Glutamatergic neuron (in vitro differentiated cells): ENCODE measurements around the gene VWA2. TPM values are rescaled to one million over a fixed set of nuclear protein-coding genes. Genes with fewer than 3 reads are reported as not detected.

Experiments
- DNase-seq: peaks from one replicate; pipeline ENCODE4 v3.0.0; 2022
- H3K27ac Mint-ChIP-seq: one replicate; pipeline ENCODE4 v1.8.0; 2020; ENCODE audit warnings: mild to moderate bottlenecking, mixed read lengths, inconsistent platforms; ENCODE audit not compliant: unreplicated experiment
- H3K27me3 Mint-ChIP-seq: one replicate; pipeline ENCODE4 v1.8.0; 2020; ENCODE audit warnings: mild to moderate bottlenecking, moderate library complexity, mixed read lengths, inconsistent platforms; ENCODE audit not compliant: unreplicated experiment
- H3K36me3 Mint-ChIP-seq: one replicate; pipeline ENCODE4 v1.8.0; 2020; ENCODE audit warnings: mild to moderate bottlenecking, mixed read lengths, inconsistent platforms; ENCODE audit not compliant: unreplicated experiment
- H3K4me1 Mint-ChIP-seq: one replicate; pipeline ENCODE4 v1.8.0; 2020; ENCODE audit warnings: mild to moderate bottlenecking, low read depth, mixed read lengths, inconsistent platforms; ENCODE audit not compliant: unreplicated experiment
- H3K4me3 Mint-ChIP-seq: one replicate; pipeline ENCODE4 v1.8.0; 2020; ENCODE audit warnings: mild to moderate bottlenecking, mixed read lengths, inconsistent platforms; ENCODE audit not compliant: unreplicated experiment
- H3K9me3 Mint-ChIP-seq: one replicate; pipeline ENCODE4 v1.8.0; 2020; ENCODE audit warnings: mild to moderate bottlenecking, moderate library complexity, mixed read lengths, inconsistent platforms; ENCODE audit not compliant: unreplicated experiment
- CTCF ChIP-seq: fragments of 200-600 bp; sonication (generic); IDR thresholded peaks from one replicate; pipeline ENCODE4 v1.5.0; 2021; ENCODE audit not compliant: partially characterized antibody, unreplicated experiment
- long read RNA-seq: library from polyadenylated mRNA; unstranded; transcript quantifications from one replicate; pipeline ENCODE4 v2.0.0, GENCODE V29; 2020; ENCODE audit not compliant: unreplicated experiment
- total RNA-seq: library from RNA; stranded (reverse); fragmentation: NEBNext Ultra II Directional; extraction: Animal tissue kit (Norgen Biotek cat#: 25700); gene quantifications from one replicate; pipeline ENCODE4 v1.2.1, GENCODE V29; 2021; ENCODE audit not compliant: unreplicated experiment

The VWA2 gene
- not detected for total RNA-seq
- long read RNA-seq: 0 reads

- TF ChIP-seq CTCF: no peak
- Mint-ChIP-seq H3K36me3 (no peaks in the 10 kb centered on the region), H3K4me3 (peak within 1 kb of the TSS; percentile 78), H3K27me3 (peaks cover 5% of the 10 kb centered on the region), H3K9me3 (no peaks in the 10 kb centered on the region), H3K27ac (no peak within 1 kb of the TSS), H3K4me1 (no peaks in the 10 kb centered on the region)
- peak; percentile 36 for DNase-seq
Observed at GRCh38 chr10:114239117-114239993, at the start of gene VWA2. VWA2 (plus strand) TSS chr10:114239254; CDS start chr10:114248714, 9,460 bp downstream.

GRCh38 chr10:114189700-114190099 is 49.4 kb upstream of the VWA2 start:
- DNase-seq: no peak
- Mint-ChIP-seq H3K36me3 (no peaks in the 10 kb centered on the region), H3K9me3 (no peaks in the 10 kb centered on the region), H3K4me3 (no peak overlapping the region), H3K27ac (no peak overlapping the region), H3K4me1 (no peaks in the 10 kb centered on the region), H3K27me3 (no peaks in the 10 kb centered on the region)
- TF ChIP-seq CTCF: no peak

DNA sequence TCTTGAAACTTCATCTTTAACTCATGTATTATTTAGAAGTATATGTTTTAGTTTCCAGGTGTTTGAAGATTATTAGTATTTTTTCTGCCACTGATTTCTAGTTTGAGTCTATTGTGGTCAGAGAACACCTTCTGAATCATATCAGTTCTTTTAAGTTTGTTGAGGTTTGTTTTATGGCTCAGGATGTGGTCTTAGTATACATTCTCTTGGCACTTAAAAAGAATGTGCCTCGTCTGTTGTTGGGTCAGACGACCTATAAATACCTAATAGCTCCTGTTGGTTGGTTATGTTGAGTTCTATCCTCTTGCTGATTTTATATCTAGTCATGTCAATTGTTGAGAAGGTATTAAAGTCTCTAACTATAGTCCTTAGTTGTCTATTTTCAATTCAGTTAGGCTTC is 44.0 kb upstream of the VWA2 start:
- no peaks in the 10 kb centered on the region for H3K36me3 Mint-ChIP-seq
- no peaks in the 10 kb centered on the region for H3K27me3 Mint-ChIP-seq
- no peak for TF ChIP-seq CTCF
- H3K27ac Mint-ChIP-seq: no peak overlapping the region
- no peaks in the 10 kb centered on the region for H3K4me1 Mint-ChIP-seq
- H3K9me3 Mint-ChIP-seq: no peaks in the 10 kb centered on the region
- DNase-seq: no peak
- no peak overlapping the region for H3K4me3 Mint-ChIP-seq

GRCh38 chr10:114199239-114199638 is 39.8 kb upstream of the VWA2 start:
- H3K9me3 Mint-ChIP-seq: no peaks in the 10 kb centered on the region
- no peak for DNase-seq
- H3K4me1 Mint-ChIP-seq: no peaks in the 10 kb centered on the region
- H3K27me3 Mint-ChIP-seq: no peaks in the 10 kb centered on the region
- no peak overlapping the region for H3K27ac Mint-ChIP-seq
- TF ChIP-seq CTCF: no peak
- no peak overlapping the region for H3K4me3 Mint-ChIP-seq
- H3K36me3 Mint-ChIP-seq: no peaks in the 10 kb centered on the region

- no peak for TF ChIP-seq CTCF
- no peaks in the 10 kb centered on the region for H3K36me3 Mint-ChIP-seq
- no peak overlapping the region for H3K27ac Mint-ChIP-seq
- no peak overlapping the region for H3K4me3 Mint-ChIP-seq
- no peaks in the 10 kb centered on the region for H3K27me3 Mint-ChIP-seq
- H3K4me1 Mint-ChIP-seq: no peaks in the 10 kb centered on the region
- H3K9me3 Mint-ChIP-seq: no peaks in the 10 kb centered on the region
- no peak for DNase-seq
Observed at GRCh38 chr10:114202812-114203211, 36.2 kb upstream of the VWA2 start.
